ENCODE results near the gene NDUFA5. TPM values are rescaled to one million over a fixed set of nuclear protein-coding genes. Genes with fewer than 3 reads are reported as not detected.

Gene NDUFA5
- total RNA-seq, 2 donors from 2014 or later: 53.3 to 65.8 TPM

DNA sequence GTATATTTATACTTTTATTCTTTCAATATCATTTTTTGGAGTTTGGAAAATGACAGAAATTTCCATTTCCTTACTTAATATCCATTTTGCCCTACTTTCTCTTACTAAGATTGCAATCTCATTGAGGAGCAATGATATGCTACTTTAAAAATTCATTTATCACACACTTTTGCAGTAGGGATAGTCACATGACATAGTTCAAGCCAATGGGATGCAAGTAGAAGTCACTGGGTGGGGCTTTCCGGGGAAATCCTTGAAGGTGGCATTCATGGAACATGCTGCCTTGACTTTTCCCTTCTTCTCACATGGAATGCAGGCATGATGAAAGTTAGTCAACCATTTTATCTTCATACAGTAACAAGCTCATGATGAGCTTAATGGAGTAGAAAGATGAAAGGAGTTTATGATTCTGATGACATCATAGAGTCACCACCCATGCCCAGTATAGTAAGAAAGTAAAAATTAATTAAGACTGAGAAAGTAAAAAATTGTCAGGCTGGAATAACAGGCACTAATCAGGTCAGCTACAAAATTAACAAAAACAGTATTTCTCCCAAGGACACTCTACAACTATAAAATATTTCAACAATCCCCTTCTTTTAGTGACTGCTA, 56.6 kb downstream of the NDUFA5 start:
- Histone ChIP-seq H3K36me3 (no peaks in the 10 kb centered on the region), H3K27me3 (replicated peaks; ENCODE audit: insufficient read depth) (no peaks in the 10 kb centered on the region), H3K4me1 (replicated peaks) (no peaks in the 10 kb centered on the region), H3K4me3 (no peak overlapping the region), H3K9me3 (no peaks in the 10 kb centered on the region), H3K27ac (no peak overlapping the region)
- intact Hi-C loops (cut with DNase I): no loop called here
- no peak for TF ChIP-seq POLR2A (IDR thresholded peaks at IDR 0.05)
- TF ChIP-seq, protein P1, sequence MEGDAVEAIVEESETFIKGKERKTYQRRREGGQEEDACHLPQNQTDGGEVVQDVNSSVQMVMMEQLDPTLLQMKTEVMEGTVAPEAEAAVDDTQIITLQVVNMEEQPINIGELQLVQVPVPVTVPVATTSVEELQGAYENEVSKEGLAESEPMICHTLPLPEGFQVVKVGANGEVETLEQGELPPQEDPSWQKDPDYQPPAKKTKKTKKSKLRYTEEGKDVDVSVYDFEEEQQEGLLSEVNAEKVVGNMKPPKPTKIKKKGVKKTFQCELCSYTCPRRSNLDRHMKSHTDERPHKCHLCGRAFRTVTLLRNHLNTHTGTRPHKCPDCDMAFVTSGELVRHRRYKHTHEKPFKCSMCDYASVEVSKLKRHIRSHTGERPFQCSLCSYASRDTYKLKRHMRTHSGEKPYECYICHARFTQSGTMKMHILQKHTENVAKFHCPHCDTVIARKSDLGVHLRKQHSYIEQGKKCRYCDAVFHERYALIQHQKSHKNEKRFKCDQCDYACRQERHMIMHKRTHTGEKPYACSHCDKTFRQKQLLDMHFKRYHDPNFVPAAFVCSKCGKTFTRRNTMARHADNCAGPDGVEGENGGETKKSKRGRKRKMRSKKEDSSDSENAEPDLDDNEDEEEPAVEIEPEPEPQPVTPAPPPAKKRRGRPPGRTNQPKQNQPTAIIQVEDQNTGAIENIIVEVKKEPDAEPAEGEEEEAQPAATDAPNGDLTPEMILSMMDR (IDR thresholded peaks at IDR 0.05): no peak
- no peak for TF ChIP-seq POLR2AphosphoS5 (IDR thresholded peaks at IDR 0.05)
- DNase-seq (ENCODE audit: low spot score): no peak
- 93% methylated on average over 1 of the region's 1 CpG for whole genome bisulfite sequencing

DNA sequence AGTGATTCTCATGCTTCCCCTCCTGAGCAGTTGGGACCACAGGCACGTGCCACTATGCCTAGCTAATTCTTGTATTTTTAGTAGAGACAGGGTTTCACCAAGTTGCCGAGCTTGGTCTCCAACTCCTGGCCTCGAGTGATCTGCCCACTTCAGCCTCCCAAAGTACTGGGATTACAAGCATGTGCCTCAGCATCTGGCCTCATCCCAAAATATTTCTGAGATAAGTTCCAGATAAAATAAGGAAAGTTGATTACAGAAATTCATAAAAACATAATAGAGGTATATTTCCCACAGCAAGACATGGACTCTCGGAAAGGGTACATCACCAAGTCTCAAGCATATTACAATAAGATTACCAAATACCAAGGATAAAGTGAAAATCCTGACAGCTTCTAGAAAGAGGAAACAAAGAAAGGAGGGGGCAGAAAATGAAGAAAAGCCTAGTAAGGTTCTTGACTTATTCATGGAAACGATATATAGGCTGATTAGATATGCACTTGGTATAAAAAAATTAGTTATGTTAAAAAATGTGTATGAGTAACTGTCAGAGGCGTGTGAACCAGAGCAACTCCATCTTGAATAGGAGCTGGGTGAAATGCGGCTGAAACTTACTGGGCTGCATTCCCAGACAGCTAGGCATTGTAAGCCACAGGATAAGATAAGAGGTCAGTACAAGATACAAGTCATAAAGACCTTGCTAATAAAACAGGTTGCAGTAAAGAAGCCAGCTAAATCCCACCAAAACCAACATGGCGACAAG, 58.2 kb downstream of the NDUFA5 start:
- TF ChIP-seq, protein P1 (IDR thresholded peaks at IDR 0.05): no peak
- TF ChIP-seq POLR2AphosphoS5 (IDR thresholded peaks at IDR 0.05) (no peak), POLR2A (IDR thresholded peaks at IDR 0.05) (no peak)
- Histone ChIP-seq H3K27ac (no peak overlapping the region), H3K9me3 (no peaks in the 10 kb centered on the region), H3K4me3 (no peak overlapping the region), H3K27me3 (replicated peaks; ENCODE audit: insufficient read depth) (no peaks in the 10 kb centered on the region), H3K36me3 (no peaks in the 10 kb centered on the region), H3K4me1 (replicated peaks) (no peaks in the 10 kb centered on the region)
- intact Hi-C loops (cut with DNase I): no loop called here
- no peak for DNase-seq (ENCODE audit: low spot score)
- 83% methylated on average over 8 of the region's 8 CpGs for WGBS

DNA sequence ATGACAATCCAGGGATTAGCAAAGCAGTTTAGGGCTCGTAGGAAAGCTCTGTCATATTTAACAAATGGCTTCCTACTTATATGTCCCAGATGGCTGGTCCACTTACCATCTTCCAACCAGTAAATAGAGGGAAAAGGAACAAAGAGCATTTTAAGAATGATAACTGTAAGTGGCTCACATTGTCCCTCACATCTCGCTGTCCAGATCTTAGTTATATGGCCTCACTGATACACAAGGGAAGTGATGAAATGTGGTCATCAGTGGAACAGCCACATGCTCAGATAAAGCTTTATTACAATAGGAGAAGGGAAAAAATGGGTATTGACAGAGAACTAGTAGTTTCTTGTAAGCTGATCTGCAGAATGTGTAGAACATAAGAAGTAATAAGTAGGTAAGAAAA, 59.0 kb downstream of the NDUFA5 start:
- TF ChIP-seq, protein P1 (IDR thresholded peaks at IDR 0.05): no peak
- TF ChIP-seq POLR2A (IDR thresholded peaks at IDR 0.05): no peak
- no peak for TF ChIP-seq POLR2AphosphoS5 (IDR thresholded peaks at IDR 0.05)
- Histone ChIP-seq H3K27ac (no peak overlapping the region), H3K27me3 (replicated peaks; ENCODE audit: insufficient read depth) (no peaks in the 10 kb centered on the region), H3K9me3 (no peaks in the 10 kb centered on the region), H3K4me1 (replicated peaks) (no peaks in the 10 kb centered on the region), H3K36me3 (no peaks in the 10 kb centered on the region), H3K4me3 (no peak overlapping the region)
- DNase-seq (ENCODE audit: low spot score): no peak
- intact Hi-C loops (cut with DNase I): no loop called here
- WGBS: 64% methylated on average over 2 of the region's 2 CpGs

DNA sequence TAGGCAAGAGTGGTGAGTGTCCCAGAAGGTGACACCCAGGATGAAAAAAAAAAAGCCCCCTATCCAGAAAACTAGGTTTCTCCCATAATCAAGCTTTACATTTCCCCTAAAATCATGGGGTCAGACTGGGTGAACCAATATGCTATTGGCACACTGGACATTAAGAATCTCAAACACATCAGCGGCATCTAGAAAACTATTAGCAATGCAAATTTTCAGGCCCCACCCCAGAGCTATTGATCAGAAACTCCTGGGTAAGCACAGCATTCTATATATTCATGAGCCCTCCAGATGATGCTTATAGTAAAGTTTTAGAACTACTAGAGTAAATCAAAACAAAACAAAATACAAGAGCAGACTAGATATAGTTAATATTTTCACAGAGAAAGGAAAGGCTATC, 59.6 kb downstream of the NDUFA5 start:
- no peaks in the 10 kb centered on the region for H3K36me3 ChIP-seq
- H3K27me3 ChIP-seq (replicated peaks; ENCODE audit: insufficient read depth): no peaks in the 10 kb centered on the region
- intact Hi-C loops (cut with DNase I): no loop called here
- no peak overlapping the region for H3K4me3 ChIP-seq
- H3K4me1 ChIP-seq (replicated peaks): no peaks in the 10 kb centered on the region
- no peak overlapping the region for H3K27ac ChIP-seq
- 71% methylated on average over 1 of the region's 1 CpG for WGBS
- TF ChIP-seq, protein P1 (IDR thresholded peaks at IDR 0.05): no peak
- TF ChIP-seq POLR2A (IDR thresholded peaks at IDR 0.05): no peak
- TF ChIP-seq POLR2AphosphoS5 (IDR thresholded peaks at IDR 0.05): no peak
- H3K9me3 ChIP-seq: no peaks in the 10 kb centered on the region
- no peak for DNase-seq (ENCODE audit: low spot score)

Measured in prostate gland (tissue), 2 donors.